K562 (cell line): Measurements from ENCODE around the gene PTPRG. TPM values are rescaled to one million over a fixed set of nuclear protein-coding genes. Genes with fewer than 3 reads are reported as not detected.
"Not testable (repeated sequence)": the region's sequence is repeated elsewhere in the genome, so short reads cannot be mapped to it uniquely, and the experiment has no call there.

Experiments
- ATAC-seq: fragments of 200-7000 bp; cut with Tn5 transposase; 3 replicates; pipeline ENCODE4 v1.9.1; 2020; ENCODE audit warnings: moderate library complexity
- BruUV-seq: library from RNA; stranded (reverse); fragments of 400-500 nt; replicated peaks from 2 replicates; lab custom pipeline; 2021; lab: Mats Ljungman, UMichigan
- CTCF ChIA-PET: fragments of 300-600 bp; formaldehyde crosslinking; extraction: SDS; loops from one replicate; lab custom pipeline; 2021; ENCODE audit warnings: low intra/inter-chr PET ratio; lab: Yijun Ruan, JAX
- POLR2A ChIA-PET: fragments of 300-600, 350-650 bp; sonication (Branson Sonifier 250); formaldehyde crosslinking; extraction: SDS; loops from one replicate; lab custom pipeline; 2021; ENCODE audit warnings: antibody characterized with exemption, inconsistent platforms; lab: Yijun Ruan, JAX
- DNase-seq, 4 experiments: peaks; one replicate each; pipeline versions ENCODE4 v3.0.0 to v3.0.0-alpha.2; 2011 to 2018; ENCODE audit warnings: low spot score in 3 of 4, mixed read lengths in 3 of 4; ENCODE audit errors: extremely low read depth in 1 of 4
- FAIRE-seq: peaks from 2 replicates; lab custom pipeline; 2011; peaks lifted over from hg19 to GRCh38; lab: Jason Lieb, UNC
- H2AFZ ChIP-seq: 2 replicates; pipeline ENCODE4 v1.6.0; 2011; ENCODE audit warnings: low read depth, low read length, control low read depth, inconsistent platforms
- H3K27ac ChIP-seq: fragments of 200-600 bp; 3 replicates; pipeline ENCODE4 v1.8.0; 2011; ENCODE audit warnings: low read depth, mild to moderate bottlenecking, control low read depth, inconsistent platforms, low read length, moderate library complexity, mixed read lengths; ENCODE audit errors: extremely low read depth
- H3K27me3 ChIP-seq, 2 experiments: fragments of 300-600 bp in 1 of 2; 2 replicates in 1 of 2; 3 replicates in 1 of 2; pipeline versions ENCODE4 v1.6.0 to v1.8.0; 2011; ENCODE audit warnings: inconsistent platforms in 2 of 2, low read length in 2 of 2, mild to moderate bottlenecking in 1 of 2, mixed read lengths in 1 of 2, moderate library complexity in 1 of 2; ENCODE audit not compliant: control insufficient read depth in 2 of 2, insufficient read depth in 2 of 2
- H3K36me3 ChIP-seq: fragments of 300-600 bp; 3 replicates; pipeline ENCODE4 v1.8.0; 2011; ENCODE audit warnings: mild to moderate bottlenecking, low read length, inconsistent platforms; ENCODE audit not compliant: control insufficient read depth, insufficient read depth
- H3K4me1 ChIP-seq, 2 experiments: fragments of 200-600 bp in 1 of 2; replicated peaks in 1 of 2; 2 replicates in 1 of 2; 3 replicates in 1 of 2; pipeline versions ENCODE4 v1.5.1 to v1.8.0; 2011; ENCODE audit warnings: inconsistent platforms in 2 of 2, low read length in 2 of 2, mild to moderate bottlenecking in 1 of 2, mixed read lengths in 1 of 2, moderate library complexity in 1 of 2; ENCODE audit not compliant: control insufficient read depth in 2 of 2, insufficient read depth in 2 of 2
- H3K4me2 ChIP-seq: 2 replicates; pipeline ENCODE4 v1.6.1; 2011; ENCODE audit warnings: low read length, control low read depth, inconsistent platforms, mixed read lengths; ENCODE audit not compliant: insufficient read depth
- H3K4me3 ChIP-seq: fragments of 200-600 bp; sonication (generic), shearing (Covaris generic); 2 replicates; pipeline ENCODE4 v1.5.1; 2016; ENCODE audit warnings: control low read depth, inconsistent platforms
- H3K79me2 ChIP-seq: fragments of 200-600 bp; 3 replicates; pipeline ENCODE4 v1.8.0; 2011; ENCODE audit warnings: low read length, inconsistent platforms; ENCODE audit not compliant: control insufficient read depth, insufficient read depth
- H3K9ac ChIP-seq, 2 experiments: 2 replicates each; pipeline versions ENCODE4 v1.6.0 to v1.6.1; 2011; ENCODE audit warnings: low read depth in 2 of 2, low read length in 2 of 2, control low read depth in 1 of 2, inconsistent platforms in 1 of 2, mild to moderate bottlenecking in 1 of 2, mixed read lengths in 1 of 2; ENCODE audit not compliant: insufficient read depth in 1 of 2
- H3K9me1 ChIP-seq: one replicate; pipeline ENCODE4 v1.6.0; 2011; ENCODE audit warnings: inconsistent platforms, mild to moderate bottlenecking, low read length, moderate library complexity; ENCODE audit not compliant: control insufficient read depth, insufficient read depth
- H3K9me3 ChIP-seq: replicated peaks from 2 replicates; pipeline ENCODE4 v1.5.1; 2011; ENCODE audit warnings: low read depth, low read length, inconsistent platforms; ENCODE audit not compliant: control insufficient read depth, insufficient read depth
- H4K20me1 ChIP-seq: replicated peaks from 2 replicates; pipeline ENCODE4 v1.6.1; 2011; ENCODE audit warnings: low read length, inconsistent platforms, mixed read lengths; ENCODE audit not compliant: control insufficient read depth, insufficient read depth
- EGR1 ChIP-seq: fragments of 450-650 bp; conservative IDR thresholded peaks from 2 replicates; pipeline ENCODE4 v1.6.1; 2017; ENCODE audit warnings: mild to moderate bottlenecking
- HMG20A ChIP-seq: fragments of 450-650 bp; formaldehyde crosslinking; conservative IDR thresholded peaks from 2 replicates; pipeline ENCODE4 v1.4.0; 2020; ENCODE audit warnings: mild to moderate bottlenecking, mixed read lengths
- ZC3H4 ChIP-seq: sonication (generic); formaldehyde crosslinking; IDR thresholded peaks from 2 replicates; pipeline ENCODE4 v1.9.0; 2021; ENCODE audit warnings: missing genetic modification reagents, borderline replicate concordance
- ZFX ChIP-seq: sonication (generic); formaldehyde crosslinking; IDR thresholded peaks from 2 replicates; pipeline ENCODE4 v1.8.0; 2022; ENCODE audit warnings: mild to moderate bottlenecking, missing genetic modification reagents, moderate library complexity
- ZNF785 ChIP-seq: fragments of 250-450 bp; sonication (Bioruptor Pico); IDR thresholded peaks from 2 replicates; pipeline ENCODE4 v1.4.0; 2020; ENCODE audit warnings: mild to moderate bottlenecking
- WGBS: fragments of 100-300 bp; shearing (Covaris generic); methylation state at CpG from one replicate; pipeline ENCODE4 v1.1.6; 2016; ENCODE audit warnings: low coverage, mixed read lengths; ENCODE audit not compliant: insufficient coverage; ENCODE audit errors: missing lambda C conversion rate; 5-methylcytosine and 5-hydroxymethylcytosine counted together
- in situ Hi-C: fragments of 300-500 bp; cut with MboI; formaldehyde crosslinking; loops from 4 replicates; pipeline ENCODE4 v1.15.0; 2018; ENCODE audit warnings: inconsistent platforms, mixed read lengths
- intact Hi-C: fragments of 100-400 bp; cut with micrococcal nuclease; formaldehyde crosslinking; loops from 2 replicates; pipeline ENCODE4 v1.14.2; 2022
- polyA plus RNA-seq, 8 experiments: library from polyadenylated mRNA; depleted of rRNA in 4 of 8; stranded (reverse) in 5 of 8; unstranded in 3 of 8; fragments of >200 nt; fragmentation: Nextera tagmentation in 2 of 8; fragmentation: Illumina TruSeq in 1 of 8; extraction: Ambion mirVana in 2 of 8; extraction: Trizol in 1 of 8; gene quantifications; 2 replicates each; pipeline versions ENCODE4 v1.2.1 to v1.2.3, GENCODE V29; 2011 to 2014; ENCODE audit warnings: inconsistent platforms in 1 of 8, missing spikeins in 1 of 8
- total RNA-seq, 7 experiments: library from RNA; depleted of rRNA in 6 of 7; stranded (reverse); fragments of >200 nt in 6 of 7; fragmentation: Illumina TruSeq in 2 of 7; extraction: Trizol in 2 of 7; gene quantifications; 2 replicates each; pipeline versions ENCODE4 v1.2.1 to v1.2.3, GENCODE V29; 2011 to 2021; ENCODE audit warnings: low replicate concordance in 1 of 7

The PTPRG gene
- total and polyA plus RNA-seq, 9 of the 15 experiments (the other 6 are each of a cell fraction or from before 2014, with no cell fraction given) = 0.16 TPM; not detected in 8

- CTCF ChIA-PET = no interaction called here
- WGBS = 0% methylated on average over 3 of the region's 3 CpGs
- DNase-seq (no peak), FAIRE-seq (no peak), ATAC-seq (no peak)
- H3K36me3 ChIP-seq = no peaks in the 10 kb centered on the region
- no peaks in the 10 kb centered on the region for H3K9me3 ChIP-seq
- H3K4me3 ChIP-seq = no peak overlapping the region
- H2AFZ ChIP-seq = no peak overlapping the region
- no peak overlapping the region for H3K27ac ChIP-seq
- TF ChIP-seq ZC3H4 (CRISPR knock-in tag) = no peak
- no peak for TF ChIP-seq EGR1
- TF ChIP-seq HMG20A (CRISPR knock-in tag) = no peak
- no peak for TF ChIP-seq ZFX (CRISPR knock-in tag)
- TF ChIP-seq ZNF785 = no peak
- no peaks in the 10 kb centered on the region for H3K4me1 ChIP-seq
- H3K9ac ChIP-seq = no peak overlapping the region
- H3K79me2 ChIP-seq = no peaks in the 10 kb centered on the region
- no peak overlapping the region for H3K4me2 ChIP-seq
- H3K27me3 ChIP-seq = no peaks in the 10 kb centered on the region
- no peaks in the 10 kb centered on the region for H3K9me1 ChIP-seq
- in situ Hi-C loops (no loop called here), intact Hi-C loops (no loop called here)
- BruUV-seq = no TSS peak
- no peaks in the 10 kb centered on the region for H4K20me1 ChIP-seq
- POLR2A ChIA-PET = no interaction called here
Measured at GRCh38 chr3:61758839-61759238, 197.5 kb downstream of the PTPRG start.

GRCh38 chr3:61760783-61761182, 199.4 kb downstream of the PTPRG start:
- H3K79me2 ChIP-seq, DNase-seq, H3K27ac ChIP-seq, FAIRE-seq, POLR2A ChIA-PET, H3K9me1 ChIP-seq, H4K20me1 ChIP-seq, H3K36me3 ChIP-seq, ATAC-seq, in situ Hi-C loops, H3K4me1 ChIP-seq, intact Hi-C loops, H2AFZ ChIP-seq, H3K9me3 ChIP-seq, H3K4me2 ChIP-seq, H3K27me3 ChIP-seq, BruUV-seq, H3K9ac ChIP-seq, CTCF ChIA-PET, H3K4me3 ChIP-seq: not testable (repeated sequence)
- 0% methylated on average over 2 of the region's 2 CpGs for WGBS
